Neural cell (in vitro differentiated cells): Measurements from ENCODE around the gene ADK. TPM values are rescaled to one million over a fixed set of nuclear protein-coding genes. Genes with fewer than 3 reads are reported as not detected.

Source experiments
- H2AFZ ChIP-seq: fragments of 200-600, 300-800 bp; sonication (generic), shearing (Covaris generic); 2 replicates; pipeline ENCODE4 v1.6.0; 2014; ENCODE audit warnings: low read depth, mild to moderate bottlenecking, antibody characterized with exemption, low read length, moderate library complexity
- H3F3A ChIP-seq: fragments of 200-600 bp; shearing (Covaris generic); 2 replicates; pipeline ENCODE4 v1.6.1; 2016; ENCODE audit warnings: mild to moderate bottlenecking, moderate library complexity, mixed read lengths, antibody characterized with exemption, low read length; ENCODE audit not compliant: insufficient read depth, poor library complexity, severe bottlenecking
- H3K27ac ChIP-seq: fragments of 200-600, 300-800 bp; sonication (generic), shearing (Covaris generic); 2 replicates; pipeline ENCODE4 v1.5.1; 2014; ENCODE audit warnings: mild to moderate bottlenecking, low read length, moderate library complexity
- H3K27me3 ChIP-seq: fragments of 300-800, 200-600 bp; sonication (generic), shearing (Covaris generic); 2 replicates; pipeline ENCODE4 v1.6.0; 2014; ENCODE audit warnings: mild to moderate bottlenecking, low read depth, low read length, moderate library complexity; ENCODE audit not compliant: insufficient read depth
- H3K36me3 ChIP-seq: fragments of 300-800, 200-600 bp; sonication (generic), shearing (Covaris generic); 2 replicates; pipeline ENCODE4 v1.5.1; 2014; ENCODE audit warnings: mild to moderate bottlenecking, antibody characterized with exemption, low read length, moderate library complexity; ENCODE audit not compliant: insufficient read depth
- H3K4me2 ChIP-seq: fragments of 300-800, 200-600 bp; sonication (generic), shearing (Covaris generic); 2 replicates; pipeline ENCODE4 v1.6.0; 2014; ENCODE audit warnings: mild to moderate bottlenecking, low read length
- H3K4me3 ChIP-seq: fragments of 300-800, 200-600 bp; sonication (generic), shearing (Covaris generic); 2 replicates; pipeline ENCODE4 v1.5.1; 2014; ENCODE audit warnings: mild to moderate bottlenecking, low read length, moderate library complexity
- H3K79me2 ChIP-seq: fragments of 200-600 bp; shearing (Covaris generic); replicated peaks from 2 replicates; pipeline ENCODE4 v1.6.0; 2014; ENCODE audit warnings: mild to moderate bottlenecking, low read length, moderate library complexity; ENCODE audit not compliant: insufficient read depth
- H3K9ac ChIP-seq: fragments of 300-800, 200-600 bp; sonication (generic), shearing (Covaris generic); 2 replicates; pipeline ENCODE4 v1.6.1; 2016; ENCODE audit warnings: mild to moderate bottlenecking, low read length, mixed read lengths
- H3K9me2 ChIP-seq: fragments of 200-600 bp; shearing (Covaris generic); 2 replicates; pipeline ENCODE4 v1.6.1; 2016; ENCODE audit warnings: mild to moderate bottlenecking, low read length, mixed read lengths; ENCODE audit not compliant: insufficient read depth
- H3K9me3 ChIP-seq: fragments of 200-600, 300-800 bp; sonication (generic), shearing (Covaris generic); 2 replicates; pipeline ENCODE4 v1.6.1; 2016; ENCODE audit warnings: mild to moderate bottlenecking, mixed run types, low read length, moderate library complexity, mixed read lengths
- H4K20me1 ChIP-seq: fragments of 200-600 bp; shearing (Covaris generic); 2 replicates; pipeline ENCODE4 v1.6.1; 2016; ENCODE audit warnings: mild to moderate bottlenecking, mixed run types; ENCODE audit not compliant: insufficient read depth
- CTCF ChIP-seq: fragments of 450-650 bp; IDR thresholded peaks from 2 replicates; pipeline ENCODE4 v1.5.1; 2014; ENCODE audit warnings: antibody characterized with exemption, mild to moderate bottlenecking, moderate library complexity; ENCODE audit not compliant: poor library complexity, severe bottlenecking
- EP300 ChIP-seq: fragments of 450-650 bp; conservative IDR thresholded peaks from 2 replicates; pipeline ENCODE4 v1.6.1; 2014; ENCODE audit warnings: antibody characterized with exemption, mild to moderate bottlenecking, moderate library complexity; ENCODE audit not compliant: poor library complexity, severe bottlenecking
- EZH2 ChIP-seq: fragments of 200-600, 300-800 bp; shearing (Covaris generic), sonication (generic); IDR thresholded peaks from 2 replicates; pipeline ENCODE4 v1.6.1; 2014; ENCODE audit warnings: antibody characterized with exemption, low read length, borderline replicate concordance, mild to moderate bottlenecking; ENCODE audit not compliant: insufficient read depth, poor library complexity, severe bottlenecking
- MXI1 ChIP-seq: fragments of 450-650 bp; conservative IDR thresholded peaks from 2 replicates; pipeline ENCODE4 v1.6.1; 2014; ENCODE audit warnings: antibody characterized with exemption, mild to moderate bottlenecking; ENCODE audit not compliant: poor library complexity, severe bottlenecking
- POLR2AphosphoS5 ChIP-seq: IDR thresholded peaks from 2 replicates; pipeline ENCODE4 v1.6.1; 2012
- RAD21 ChIP-seq: fragments of 450-650 bp; conservative IDR thresholded peaks from 2 replicates; pipeline ENCODE4 v1.6.1; 2014; ENCODE audit warnings: antibody characterized with exemption, mild to moderate bottlenecking, moderate library complexity
- REST ChIP-seq: IDR thresholded peaks from 2 replicates; pipeline ENCODE4 v1.6.1; 2012; ENCODE audit warnings: borderline replicate concordance
- SMC3 ChIP-seq: fragments of 450-650 bp; conservative IDR thresholded peaks from 2 replicates; pipeline ENCODE4 v1.6.1; 2014; ENCODE audit warnings: antibody characterized with exemption, mild to moderate bottlenecking, moderate library complexity; ENCODE audit not compliant: poor library complexity
- TAF1 ChIP-seq: IDR thresholded peaks from 2 replicates; pipeline ENCODE4 v1.6.1; 2012; ENCODE audit warnings: low read depth
- polyA plus RNA-seq: library from polyadenylated mRNA; depleted of rRNA; stranded (reverse); fragments of >200 nt; gene quantifications from 2 replicates; pipeline ENCODE4 v1.2.3, GENCODE V29; 2014

ADK gene
- polyA plus RNA-seq, 1 donor from 2014 or later: 19.5 TPM

DNA sequence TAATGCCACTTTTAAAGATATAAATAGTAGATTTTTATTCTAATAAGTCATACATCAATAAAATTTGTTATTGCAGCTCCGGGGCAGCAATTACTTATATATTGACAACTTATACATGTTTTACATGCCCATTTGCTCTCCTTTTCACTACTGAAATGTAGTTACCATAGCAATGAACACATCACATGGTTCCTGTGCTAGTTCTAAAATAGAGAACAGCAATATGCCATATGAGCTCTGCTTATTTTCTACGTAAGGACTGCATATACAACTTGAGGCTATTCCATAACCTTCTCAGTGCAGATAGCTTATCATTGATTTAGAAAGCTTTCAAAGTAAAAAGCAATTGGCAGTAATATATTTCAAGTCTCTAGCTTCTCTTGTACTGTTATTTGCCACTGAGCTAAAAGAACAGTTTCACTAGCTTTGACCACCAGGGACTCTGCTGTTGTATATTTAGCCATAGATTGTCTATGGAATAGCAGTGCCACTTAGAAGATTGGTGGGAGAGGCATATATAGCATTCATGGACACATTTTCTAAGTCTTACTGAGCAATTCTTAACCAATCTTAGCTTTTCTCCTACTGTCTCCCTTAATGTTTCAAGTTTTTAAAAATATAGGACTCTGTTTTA lies 405.2 kb downstream of the ADK start:
- no peak overlapping the region for H2AFZ ChIP-seq
- H3K9ac ChIP-seq: no peak overlapping the region
- H3K27ac ChIP-seq: peak overlapping the region; percentile 65
- TF ChIP-seq TAF1: no peak
- TF ChIP-seq EZH2: no peak
- TF ChIP-seq POLR2AphosphoS5: peak; percentile 36
- peak; percentile 16 for TF ChIP-seq EP300
- no peak for TF ChIP-seq MXI1
- peak; percentile 51 for TF ChIP-seq CTCF
- peak; percentile 39 for TF ChIP-seq SMC3
- TF ChIP-seq RAD21: peak; percentile 55
- no peak for TF ChIP-seq REST
- H3K9me3 ChIP-seq: no peaks in the 10 kb centered on the region
- H4K20me1 ChIP-seq: no peaks in the 10 kb centered on the region
- peak overlapping the region; percentile 71 for H3K4me2 ChIP-seq
- no peaks in the 10 kb centered on the region for H3K27me3 ChIP-seq
- H3K9me2 ChIP-seq: no peaks in the 10 kb centered on the region
- H3K36me3 ChIP-seq: no peaks in the 10 kb centered on the region
- H3F3A ChIP-seq: peaks cover 4% of the 10 kb centered on the region
- peak overlapping the region; percentile 31 for H3K4me3 ChIP-seq
- H3K79me2 ChIP-seq: no peaks in the 10 kb centered on the region

DNA sequence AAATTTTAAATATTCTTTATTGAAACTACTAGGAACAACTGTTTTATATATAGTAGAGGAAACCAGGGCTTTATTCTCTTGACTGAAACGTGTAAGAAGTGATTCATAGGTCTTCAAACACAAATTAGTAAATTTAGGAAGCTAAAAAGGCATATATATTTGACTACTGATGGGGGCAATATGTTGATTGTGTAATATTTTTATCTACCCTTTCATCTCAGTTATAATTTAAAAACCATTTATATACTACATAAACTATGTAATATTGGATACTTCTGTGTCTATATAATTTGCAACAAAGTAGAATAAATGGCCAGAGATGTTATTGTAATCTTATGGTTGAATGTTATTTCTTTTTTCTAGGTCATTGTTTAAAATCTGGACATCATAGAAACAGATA lies 406.1 kb downstream of the ADK start:
- no peaks in the 10 kb centered on the region for H3K9me2 ChIP-seq
- H3K27me3 ChIP-seq: no peaks in the 10 kb centered on the region
- H3F3A ChIP-seq: peaks cover 4% of the 10 kb centered on the region
- no peak overlapping the region for H3K4me3 ChIP-seq
- no peak overlapping the region for H3K4me2 ChIP-seq
- H3K79me2 ChIP-seq: no peaks in the 10 kb centered on the region
- H3K36me3 ChIP-seq: no peaks in the 10 kb centered on the region
- no peak overlapping the region for H2AFZ ChIP-seq
- H3K9me3 ChIP-seq: no peaks in the 10 kb centered on the region
- peak overlapping the region; percentile 65 for H3K27ac ChIP-seq
- no peaks in the 10 kb centered on the region for H4K20me1 ChIP-seq
- no peak for TF ChIP-seq SMC3
- no peak for TF ChIP-seq POLR2AphosphoS5
- no peak for TF ChIP-seq MXI1
- TF ChIP-seq REST: no peak
- TF ChIP-seq RAD21: no peak
- TF ChIP-seq EP300: no peak
- TF ChIP-seq CTCF: no peak
- no peak for TF ChIP-seq TAF1
- no peak overlapping the region for H3K9ac ChIP-seq
